ENCODE results near the gene ANO10. TPM values are rescaled to one million over a fixed set of nuclear protein-coding genes. Genes with fewer than 3 reads are reported as not detected.

The ANO10 gene
- total RNA-seq, 1 experiment from 2014 or later = 32.6 TPM

DNA sequence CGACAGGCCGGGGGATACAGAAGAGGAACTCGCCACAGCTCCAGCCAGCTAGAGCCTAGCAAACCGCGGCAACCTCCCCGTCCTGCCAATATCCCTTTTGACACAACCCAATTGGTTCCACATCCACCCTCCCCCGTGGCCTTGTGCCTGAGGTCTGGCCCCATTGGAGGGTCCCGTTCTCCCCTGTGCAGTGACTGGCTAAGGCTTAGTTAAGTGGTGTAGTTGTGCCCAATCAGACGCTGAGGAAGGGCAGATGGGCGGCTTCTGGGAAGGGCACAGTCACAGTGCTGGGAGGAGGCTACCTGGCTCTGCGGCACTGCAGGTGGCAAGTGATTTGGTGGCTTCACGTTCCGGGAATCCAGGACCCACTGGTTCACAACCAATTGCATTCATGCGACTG lies 256.9 kb downstream of the ANO10 start:
- H3F3A ChIP-seq (ENCODE audit: insufficient read depth, low read depth) = no peaks in the 10 kb centered on the region
- no peak for DNase-seq
- H3K9me2 ChIP-seq (ENCODE audit: insufficient read depth) = no peaks in the 10 kb centered on the region
- no peaks in the 10 kb centered on the region for H3K79me2 ChIP-seq (ENCODE audit: low read depth)
- H3K4me1 ChIP-seq (replicated peaks; ENCODE audit: insufficient read depth) = no peaks in the 10 kb centered on the region
- intact Hi-C loops (cut with micrococcal nuclease; ENCODE audit: unreplicated experiment) = no loop called here
- TF ChIP-seq EZH2 (IDR thresholded peaks at IDR 0.05; ENCODE audit: low read depth) = no peak
- TF ChIP-seq, protein P1, sequence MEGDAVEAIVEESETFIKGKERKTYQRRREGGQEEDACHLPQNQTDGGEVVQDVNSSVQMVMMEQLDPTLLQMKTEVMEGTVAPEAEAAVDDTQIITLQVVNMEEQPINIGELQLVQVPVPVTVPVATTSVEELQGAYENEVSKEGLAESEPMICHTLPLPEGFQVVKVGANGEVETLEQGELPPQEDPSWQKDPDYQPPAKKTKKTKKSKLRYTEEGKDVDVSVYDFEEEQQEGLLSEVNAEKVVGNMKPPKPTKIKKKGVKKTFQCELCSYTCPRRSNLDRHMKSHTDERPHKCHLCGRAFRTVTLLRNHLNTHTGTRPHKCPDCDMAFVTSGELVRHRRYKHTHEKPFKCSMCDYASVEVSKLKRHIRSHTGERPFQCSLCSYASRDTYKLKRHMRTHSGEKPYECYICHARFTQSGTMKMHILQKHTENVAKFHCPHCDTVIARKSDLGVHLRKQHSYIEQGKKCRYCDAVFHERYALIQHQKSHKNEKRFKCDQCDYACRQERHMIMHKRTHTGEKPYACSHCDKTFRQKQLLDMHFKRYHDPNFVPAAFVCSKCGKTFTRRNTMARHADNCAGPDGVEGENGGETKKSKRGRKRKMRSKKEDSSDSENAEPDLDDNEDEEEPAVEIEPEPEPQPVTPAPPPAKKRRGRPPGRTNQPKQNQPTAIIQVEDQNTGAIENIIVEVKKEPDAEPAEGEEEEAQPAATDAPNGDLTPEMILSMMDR (conservative IDR thresholded peaks at IDR 0.05) = no peak
- H3K4me2 ChIP-seq = no peak overlapping the region
- no peaks in the 10 kb centered on the region for H3K27me3 ChIP-seq (ENCODE audit: insufficient read depth, low read depth)
- H2AFZ ChIP-seq = no peak overlapping the region
- ChIA-PET CTCF (no interaction called here), POLR2A (ENCODE audit: unreplicated experiment) (no interaction called here)
- H4K20me1 ChIP-seq (ENCODE audit: insufficient read depth) = no peaks in the 10 kb centered on the region
- H3K9me3 ChIP-seq (ENCODE audit: insufficient read depth, low read depth) = no peaks in the 10 kb centered on the region
- H3K4me3 ChIP-seq = no peak overlapping the region
- no peaks in the 10 kb centered on the region for H3K36me3 ChIP-seq (ENCODE audit: low read depth)
- H3K27ac ChIP-seq = no peak overlapping the region
- BruUV-seq (replicated peaks) = no TSS peak

DNA sequence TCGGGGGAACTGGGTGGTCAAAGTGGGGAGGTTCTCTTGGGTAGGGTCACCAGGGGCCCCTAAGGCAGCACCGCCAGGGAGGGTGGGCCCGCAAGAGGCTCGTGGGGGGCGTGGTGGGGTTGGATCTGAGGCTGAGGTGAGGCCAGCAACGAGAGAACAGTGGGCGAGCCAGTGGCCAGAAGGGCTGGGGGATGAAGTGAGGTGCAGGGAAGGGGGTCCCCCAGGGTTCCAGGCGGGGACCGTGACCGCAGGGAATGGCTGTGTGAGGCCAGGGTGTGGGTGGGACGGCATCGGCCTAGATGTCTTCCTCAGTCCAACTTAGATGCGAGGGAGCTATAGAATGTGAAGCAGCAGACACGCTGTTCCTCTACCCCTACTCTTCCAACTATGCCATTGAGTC lies 257.3 kb downstream of the ANO10 start:
- BruUV-seq (replicated peaks) = no TSS peak
- no peaks in the 10 kb centered on the region for H4K20me1 ChIP-seq (ENCODE audit: insufficient read depth)
- DNase-seq = no peak
- CTCF ChIA-PET = no interaction called here
- no peaks in the 10 kb centered on the region for H3K27me3 ChIP-seq (ENCODE audit: insufficient read depth, low read depth)
- TF ChIP-seq, protein P1 (conservative IDR thresholded peaks at IDR 0.05) = no peak
- TF ChIP-seq EZH2 (IDR thresholded peaks at IDR 0.05; ENCODE audit: low read depth) = no peak
- intact Hi-C loops (cut with micrococcal nuclease; ENCODE audit: unreplicated experiment) = no loop called here
- H3K4me2 ChIP-seq = no peak overlapping the region
- no peaks in the 10 kb centered on the region for H3F3A ChIP-seq (ENCODE audit: insufficient read depth, low read depth)
- H3K27ac ChIP-seq = no peak overlapping the region
- H3K4me1 ChIP-seq (replicated peaks; ENCODE audit: insufficient read depth) = no peaks in the 10 kb centered on the region
- POLR2A ChIA-PET (ENCODE audit: unreplicated experiment) = no interaction called here
- H3K9me2 ChIP-seq (ENCODE audit: insufficient read depth) = no peaks in the 10 kb centered on the region
- no peaks in the 10 kb centered on the region for H3K9me3 ChIP-seq (ENCODE audit: insufficient read depth, low read depth)
- no peaks in the 10 kb centered on the region for H3K36me3 ChIP-seq (ENCODE audit: low read depth)
- H3K4me3 ChIP-seq = no peak overlapping the region
- no peaks in the 10 kb centered on the region for H3K79me2 ChIP-seq (ENCODE audit: low read depth)
- H2AFZ ChIP-seq = no peak overlapping the region

DNA sequence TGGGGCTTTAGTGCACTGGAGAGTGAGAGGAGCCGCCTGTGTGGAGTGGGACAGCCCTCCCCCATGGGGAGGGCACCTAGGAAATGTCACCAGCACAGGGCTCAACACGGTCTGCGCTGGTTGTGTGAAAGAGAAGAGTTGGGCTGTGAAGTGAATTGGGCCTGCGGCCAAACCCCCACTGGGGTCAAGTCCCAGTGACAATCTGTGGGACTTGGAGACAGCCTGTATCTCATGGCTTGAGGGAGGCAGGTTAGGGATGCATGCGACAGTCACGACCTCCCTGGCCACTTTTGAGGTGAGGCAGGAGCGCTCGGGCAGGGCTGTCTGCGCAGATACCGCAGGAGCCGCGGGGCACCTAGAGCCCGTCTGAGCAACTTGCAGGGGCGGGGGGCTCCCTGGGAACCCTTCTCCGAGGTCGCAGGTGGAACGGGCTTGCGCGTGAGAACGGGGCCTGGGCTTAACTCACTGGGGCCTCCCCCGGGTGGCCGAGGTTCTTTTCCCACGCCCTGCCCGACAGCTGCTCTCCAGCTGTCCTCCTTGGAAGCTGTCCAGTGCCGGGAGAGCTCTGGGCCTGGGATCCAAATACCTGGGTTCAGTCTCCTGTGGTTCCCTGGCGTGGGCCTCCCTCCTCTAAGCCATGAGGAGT lies 258.1 kb downstream of the ANO10 start:
- Histone ChIP-seq H3K27me3 (ENCODE audit: insufficient read depth, low read depth) (no peaks in the 10 kb centered on the region), H4K20me1 (ENCODE audit: insufficient read depth) (no peaks in the 10 kb centered on the region), H3K9me3 (ENCODE audit: insufficient read depth, low read depth) (no peaks in the 10 kb centered on the region), H3K27ac (no peak overlapping the region), H3K79me2 (ENCODE audit: low read depth) (no peaks in the 10 kb centered on the region), H3K36me3 (ENCODE audit: low read depth) (no peaks in the 10 kb centered on the region), H3K9me2 (ENCODE audit: insufficient read depth) (no peaks in the 10 kb centered on the region), H3K4me1 (replicated peaks; ENCODE audit: insufficient read depth) (no peaks in the 10 kb centered on the region), H3F3A (ENCODE audit: insufficient read depth, low read depth) (no peaks in the 10 kb centered on the region), H3K4me3 (no peak overlapping the region), H3K4me2 (no peak overlapping the region), H2AFZ (no peak overlapping the region)
- intact Hi-C loops (cut with micrococcal nuclease; ENCODE audit: unreplicated experiment) = no loop called here
- ChIA-PET POLR2A (ENCODE audit: unreplicated experiment) (no interaction called here), CTCF (no interaction called here)
- DNase-seq = no peak
- TF ChIP-seq EZH2 (IDR thresholded peaks at IDR 0.05; ENCODE audit: low read depth) = no peak
- TF ChIP-seq, protein P1 (conservative IDR thresholded peaks at IDR 0.05) = no peak
- BruUV-seq (replicated peaks) = no TSS peak

Measured in PC-9 (cell line).